ENCODE measurements around the gene PSMA4.
"Not testable (repeated sequence)": the region's sequence is repeated elsewhere in the genome, so short reads cannot be mapped to it uniquely, and the experiment has no call there.

The PSMA4 gene

GRCh38 chr15:78551902-78552301 is 11.7 kb downstream of the PSMA4 start:
- DNase-seq (ENCODE audit: low spot score), result no peak

DNA sequence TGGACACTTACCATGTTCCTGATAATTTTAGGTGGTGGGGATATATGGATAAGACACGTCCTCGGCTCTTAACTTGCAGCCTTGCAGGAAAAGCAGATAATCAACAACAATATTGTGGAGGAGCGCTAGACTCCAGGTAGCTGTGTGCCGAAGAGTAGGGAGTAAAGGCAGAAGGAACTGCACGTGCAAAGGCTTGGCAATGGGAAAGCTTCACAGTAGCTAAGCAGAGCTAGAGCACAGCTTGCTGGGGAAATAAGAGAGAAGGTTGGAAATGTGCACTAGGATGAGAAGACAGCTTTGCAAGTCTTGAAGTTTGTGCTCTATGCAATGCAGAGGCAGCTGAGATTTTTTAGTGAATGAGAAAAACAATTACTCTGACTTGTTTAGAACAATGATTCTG is 12.4 kb downstream of the PSMA4 start:
- DNase-seq (ENCODE audit: low spot score), result peak; percentile 42

DNA sequence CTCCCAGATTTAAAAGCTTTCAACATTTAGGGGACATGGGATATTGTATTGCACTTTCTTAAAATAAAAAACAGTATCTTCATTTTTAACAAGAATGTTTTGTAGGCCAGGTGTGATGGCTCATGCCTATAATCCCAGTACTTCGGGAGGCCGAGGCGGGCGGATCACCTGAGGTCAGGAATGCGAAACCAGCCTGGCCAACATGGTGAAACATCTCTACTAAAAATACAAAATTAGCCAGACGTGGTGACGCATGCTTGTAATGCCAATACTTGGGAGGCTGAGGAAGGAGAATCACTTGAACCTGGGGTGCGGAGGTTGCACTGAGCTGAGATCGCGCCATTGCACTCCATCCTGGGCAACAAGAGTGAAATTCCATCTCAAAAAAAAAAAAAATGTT is 20.0 kb downstream of the PSMA4 start:
- not testable (repeated sequence) for DNase-seq (ENCODE audit: low spot score)

DNA sequence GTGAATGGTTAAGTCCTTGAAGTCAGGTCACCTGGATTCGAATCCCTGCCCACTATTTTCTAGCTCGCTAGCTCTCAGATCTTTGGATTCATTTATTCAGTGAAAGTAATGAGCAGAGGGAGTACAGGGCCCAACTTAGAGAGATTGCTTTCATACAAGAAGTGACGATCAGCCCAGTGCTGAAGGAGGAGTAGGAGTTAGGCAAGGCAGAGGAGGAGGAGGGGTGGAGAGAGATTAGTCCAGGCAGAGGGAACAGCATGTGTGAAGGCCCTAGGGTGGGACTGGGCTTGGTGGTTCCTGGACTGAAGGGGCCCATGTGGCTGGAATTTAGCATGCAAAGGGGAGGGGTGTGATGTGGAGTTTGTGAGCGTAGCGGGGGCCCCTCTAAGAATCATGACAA is 21.2 kb downstream of the PSMA4 start:
- DNase-seq (ENCODE audit: low spot score), result no peak

- no peak for DNase-seq (ENCODE audit: low spot score)
Measured at GRCh38 chr15:78563092-78563491, 22.8 kb downstream of the PSMA4 start.

DNA sequence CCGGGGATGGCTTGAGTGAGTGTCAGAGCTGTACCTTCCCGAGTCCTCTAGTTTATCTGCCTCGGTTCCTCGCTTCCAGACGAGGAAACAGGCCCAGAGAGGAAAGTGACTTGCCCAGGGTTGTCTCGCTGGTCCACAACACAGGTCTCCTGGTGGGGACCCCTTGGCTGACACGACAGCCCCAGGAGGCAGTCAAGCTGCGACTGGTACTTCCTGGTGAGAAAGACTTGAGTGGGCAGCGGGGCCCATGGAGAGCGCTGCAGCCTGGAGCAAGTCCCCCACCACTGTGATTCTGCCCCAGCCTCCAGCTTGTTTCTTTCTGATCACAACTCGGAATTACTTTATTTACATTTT is 24.5 kb downstream of the PSMA4 start:
- DNase-seq (ENCODE audit: low spot score), result no peak

DNA sequence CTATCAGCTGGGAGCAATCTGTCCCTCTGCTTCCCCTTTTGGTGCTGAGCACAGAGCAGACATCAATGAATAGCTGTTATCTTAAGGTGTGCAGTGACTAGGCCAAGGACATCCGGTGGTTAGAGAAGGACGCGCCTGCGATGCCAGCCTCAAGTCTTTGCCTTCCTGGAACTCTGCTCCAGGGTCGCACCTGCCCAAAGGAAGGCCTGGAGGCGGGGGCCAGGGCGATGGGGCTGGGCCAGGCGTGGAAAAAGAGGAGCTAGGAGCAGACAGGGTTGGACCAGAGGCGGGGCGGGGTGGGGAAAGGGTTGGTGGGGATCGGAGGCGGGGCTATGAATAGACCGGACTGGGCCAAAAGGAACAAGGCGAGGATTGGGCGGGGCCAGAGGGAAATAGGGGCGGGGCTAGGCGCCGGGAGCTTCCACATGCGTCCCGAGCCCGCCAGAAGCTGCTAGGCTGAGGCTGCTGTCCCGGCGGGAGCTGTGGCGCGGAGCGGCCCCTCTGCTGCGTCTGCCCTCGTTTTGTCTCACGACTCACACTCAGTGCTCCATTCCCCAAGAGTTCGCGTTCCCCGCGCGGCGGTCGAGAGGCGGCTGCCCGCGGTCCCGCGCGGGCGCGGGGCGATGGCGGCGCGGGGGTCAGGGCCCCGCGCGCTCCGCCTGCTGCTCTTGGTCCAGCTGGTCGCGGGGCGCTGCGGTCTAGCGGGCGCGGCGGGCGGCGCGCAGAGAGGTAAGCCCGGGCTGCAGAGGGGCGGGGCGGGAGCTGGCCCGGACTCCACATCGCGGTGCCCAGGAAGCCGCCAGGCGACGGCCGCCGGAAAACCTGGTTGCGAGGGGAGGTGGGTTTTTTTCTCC is 25.1 kb downstream of the PSMA4 start, which contains the start of gene CHRNA5:
Gene CHRNA5, plus strand, starts transcription at position 424 of the 854 bp plus-strand sequence. Its CDS starts 200 bp downstream, at position 624.
- DNase-seq (ENCODE audit: low spot score), result peak; percentile 81

DNA sequence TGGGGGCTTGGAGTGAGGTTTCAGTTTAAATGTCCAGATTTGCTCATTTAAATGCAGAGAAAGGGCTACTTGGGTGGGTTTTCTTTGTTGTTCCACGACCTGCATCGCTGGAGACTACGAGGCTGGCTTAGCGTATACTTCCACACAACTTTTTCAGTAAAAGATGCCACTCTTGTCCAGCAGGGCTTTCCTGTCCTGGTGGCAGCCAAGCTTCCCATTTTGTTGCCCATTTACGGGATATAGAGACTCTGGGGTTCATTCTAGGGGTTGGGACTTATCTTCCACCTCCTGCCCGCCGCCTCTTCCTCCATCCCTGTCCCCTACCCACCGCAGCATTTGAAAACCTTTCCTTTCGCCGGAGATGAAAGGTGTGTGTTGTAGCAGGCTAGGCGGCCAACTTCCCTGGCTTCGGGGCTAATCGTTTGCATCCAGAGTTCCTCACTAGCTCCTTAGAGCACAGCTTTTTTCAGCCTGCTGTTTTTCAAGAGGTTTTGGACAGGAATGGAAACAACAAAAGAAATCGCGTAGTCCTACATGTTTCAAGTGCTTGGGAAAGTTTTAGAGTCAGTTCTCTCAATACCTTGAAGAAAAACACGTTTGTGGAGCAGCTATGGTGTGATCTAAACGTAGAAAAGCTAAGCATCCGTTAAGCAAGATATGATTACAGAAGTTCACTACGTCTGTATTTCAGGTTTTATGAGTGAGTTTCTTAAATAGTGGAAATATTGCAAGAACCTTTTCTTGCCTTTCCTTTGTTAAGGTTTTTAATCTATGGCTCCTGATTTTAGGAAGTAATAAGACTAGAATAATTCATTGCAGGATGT is 25.9 kb downstream of the PSMA4 start:
- DNase-seq (ENCODE audit: low spot score), result peak; percentile 31

DNA sequence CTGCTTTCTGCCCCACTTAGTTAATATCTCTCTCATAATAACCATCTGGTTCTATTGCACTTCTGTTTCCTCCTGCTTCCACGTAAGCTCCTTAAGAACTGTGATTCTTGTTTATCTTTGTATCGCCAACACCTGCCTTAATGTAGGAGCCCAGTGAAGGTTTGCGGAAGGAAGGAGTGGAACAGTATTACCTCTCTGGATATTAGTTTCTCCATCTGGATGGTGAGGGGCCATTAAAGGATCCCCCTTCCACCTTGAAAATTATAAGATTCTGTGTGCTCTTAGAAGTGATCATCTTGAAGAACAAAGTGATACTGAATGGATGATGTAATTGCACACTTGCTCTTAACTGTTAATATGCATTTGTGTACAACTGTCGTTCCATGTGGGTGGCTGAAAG is 27.3 kb downstream of the PSMA4 start:
- DNase-seq (ENCODE audit: low spot score), result no peak

- no peak for DNase-seq (ENCODE audit: low spot score)
Measured at GRCh38 chr15:78570710-78571109, 30.5 kb downstream of the PSMA4 start.

DNA sequence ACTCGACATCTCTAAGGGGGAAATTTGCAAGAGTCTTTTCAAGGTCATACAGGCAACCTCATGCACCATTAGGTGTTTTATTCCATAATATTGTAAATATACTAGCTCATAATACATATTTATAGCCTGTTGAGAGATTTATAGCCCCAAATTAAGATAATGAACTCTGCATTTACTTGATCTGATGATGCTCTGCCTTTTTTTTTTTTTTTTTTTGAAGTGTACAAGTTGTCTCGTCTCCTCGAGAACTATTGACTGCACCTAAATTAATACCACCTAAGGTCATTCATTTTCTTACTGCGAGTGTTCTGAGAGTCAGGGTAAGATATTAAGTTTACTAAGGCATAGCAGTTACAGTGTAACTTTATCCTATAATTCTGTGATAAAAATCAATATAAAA is 31.1 kb downstream of the PSMA4 start:
- no peak for DNase-seq (ENCODE audit: low spot score)

DNA sequence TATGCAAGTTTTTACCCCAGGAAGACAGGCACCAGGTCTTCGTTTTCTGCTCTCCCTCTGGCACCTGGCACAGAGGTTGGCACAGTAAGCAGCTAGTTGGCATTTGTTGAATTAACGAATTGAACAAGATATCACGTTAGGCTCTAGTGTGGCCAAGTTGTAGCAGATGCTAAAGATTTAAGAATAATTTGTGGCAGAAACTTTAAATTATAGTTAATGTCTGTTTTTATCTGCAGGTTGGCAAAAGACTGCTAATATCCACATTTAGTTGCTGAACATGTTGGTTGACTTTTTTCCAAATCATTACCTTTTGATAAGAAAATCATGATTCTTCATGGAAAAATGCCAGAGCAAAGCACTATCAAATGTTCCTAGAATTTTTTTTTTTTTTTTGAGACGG is 33.2 kb downstream of the PSMA4 start:
- no peak for DNase-seq (ENCODE audit: low spot score)

DNA sequence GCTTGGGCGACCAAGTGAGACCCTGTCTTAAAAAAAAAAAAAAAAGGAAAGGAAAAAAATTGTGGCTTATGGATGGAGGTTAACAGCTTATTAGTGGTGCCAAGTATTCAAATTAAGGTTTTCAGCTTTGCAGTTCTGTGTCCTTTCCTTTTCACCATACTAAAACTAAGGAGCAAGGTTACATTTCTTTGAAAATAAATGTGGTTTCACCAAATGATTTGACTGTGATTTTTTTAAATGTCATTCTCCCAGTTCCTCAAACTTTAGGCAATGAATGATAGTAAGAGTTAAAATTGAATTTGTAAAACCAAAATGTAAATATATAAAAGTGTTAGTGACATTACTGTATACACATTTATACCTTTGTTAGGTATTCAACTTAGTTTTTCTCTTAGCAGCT is 34.7 kb downstream of the PSMA4 start:
- DNase-seq (ENCODE audit: low spot score), result no peak

- DNase-seq (ENCODE audit: low spot score), result no peak
Measured at GRCh38 chr15:78597583-78597982, 57.3 kb downstream of the PSMA4 start.

DNA sequence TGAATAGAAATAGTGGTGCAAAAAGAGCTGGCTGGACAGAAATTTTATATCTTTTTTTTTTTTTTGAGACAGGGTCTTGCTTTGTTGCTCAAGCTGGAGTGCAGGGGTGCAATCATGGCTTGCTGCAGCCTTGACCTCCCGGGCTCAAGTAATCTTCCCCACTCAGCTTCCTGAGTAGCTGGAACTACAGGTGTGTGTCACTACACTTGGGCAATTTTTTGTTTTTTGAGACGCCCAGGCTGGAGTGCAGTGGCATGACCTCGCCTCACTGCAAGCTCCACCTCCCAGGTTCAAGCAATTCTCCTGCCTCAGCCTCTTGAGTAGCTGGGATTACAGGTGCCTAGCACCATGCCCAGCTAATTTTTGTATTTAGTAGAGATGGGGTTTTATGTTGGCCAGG is 58.1 kb downstream of the PSMA4 start:
- DNase-seq (ENCODE audit: low spot score), result no peak

GRCh38 chr15:78599189-78599588 is 58.9 kb downstream of the PSMA4 start:
- DNase-seq (ENCODE audit: low spot score), result no peak
